ENCODE results near the gene IL5.

IL5 gene

DNA sequence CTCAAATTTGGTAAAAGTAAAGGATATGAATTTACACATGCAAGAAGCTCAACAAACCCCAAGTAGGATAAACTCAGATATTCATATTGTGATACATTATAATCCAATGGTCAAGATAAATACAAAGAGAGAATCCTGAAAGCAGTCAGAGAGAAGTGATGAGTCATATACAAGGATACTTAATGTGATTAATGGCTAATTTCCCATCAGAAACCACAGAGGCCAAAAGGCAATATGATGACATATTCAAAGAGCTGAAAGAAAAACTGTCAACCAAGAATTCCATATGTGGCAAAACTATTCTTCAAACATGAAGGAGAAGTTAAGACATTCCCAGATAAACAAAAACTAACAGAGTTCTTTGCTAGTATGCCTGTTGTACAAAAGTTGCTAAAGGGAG lies 33.2 kb downstream of the IL5 start:
- H3K36me3 ChIP-seq (ENCODE audit: control insufficient read depth, insufficient read depth, low read length), result no peaks in the 10 kb centered on the region
- no peaks in the 10 kb centered on the region for H3K4me1 ChIP-seq (ENCODE audit: control insufficient read depth, insufficient read depth, low read length)
- no peak overlapping the region for H3K27ac ChIP-seq (ENCODE audit: low read length)
- no peaks in the 10 kb centered on the region for H3K27me3 ChIP-seq (ENCODE audit: control insufficient read depth, insufficient read depth, low read length)
- no peaks in the 10 kb centered on the region for H3K9me3 ChIP-seq (ENCODE audit: control insufficient read depth, insufficient read depth, low read length)
- DNase-seq (ENCODE audit: low read depth, low spot score), result no peak
- no peak overlapping the region for H3K4me3 ChIP-seq (ENCODE audit: low read length)

DNA sequence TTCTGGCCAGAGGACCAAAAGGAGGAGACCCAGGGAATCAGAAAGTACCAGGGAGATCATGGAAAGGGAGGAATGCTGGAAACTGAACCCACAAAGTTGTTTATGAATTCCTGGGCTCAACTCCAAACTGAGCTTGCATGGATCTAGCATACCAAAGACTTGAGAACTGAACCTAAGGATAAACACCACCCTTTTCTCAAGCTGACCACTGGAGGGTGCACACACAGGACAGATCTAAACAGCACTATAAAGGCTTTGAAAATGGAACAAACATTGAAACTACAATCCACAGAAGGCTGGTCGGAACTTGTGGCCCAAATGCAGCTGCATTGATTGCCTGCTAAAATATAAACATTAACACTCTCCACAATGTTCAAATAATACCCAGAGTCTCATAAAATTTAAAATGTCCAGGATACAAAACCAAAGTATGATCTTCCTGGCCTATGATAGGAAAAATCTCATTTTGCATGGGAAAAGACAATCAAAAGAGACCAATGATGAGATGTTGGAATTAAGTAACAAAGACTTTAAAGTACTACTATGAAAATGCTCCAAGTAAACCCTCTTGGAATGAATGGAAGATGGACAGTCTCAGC lies 37.1 kb downstream of the IL5 start:
- no peak for DNase-seq (ENCODE audit: low read depth, low spot score)
- H3K4me1 ChIP-seq (ENCODE audit: control insufficient read depth, insufficient read depth, low read length), result no peaks in the 10 kb centered on the region
- no peaks in the 10 kb centered on the region for H3K9me3 ChIP-seq (ENCODE audit: control insufficient read depth, insufficient read depth, low read length)
- no peaks in the 10 kb centered on the region for H3K27me3 ChIP-seq (ENCODE audit: control insufficient read depth, insufficient read depth, low read length)
- no peak overlapping the region for H3K4me3 ChIP-seq (ENCODE audit: low read length)
- no CpG with 5 or more reads among the region's 1 CpG for WGBS (ENCODE audit: insufficient coverage, insufficient read length)
- H3K27ac ChIP-seq (ENCODE audit: low read length), result no peak overlapping the region
- H3K36me3 ChIP-seq (ENCODE audit: control insufficient read depth, insufficient read depth, low read length), result no peaks in the 10 kb centered on the region

DNA sequence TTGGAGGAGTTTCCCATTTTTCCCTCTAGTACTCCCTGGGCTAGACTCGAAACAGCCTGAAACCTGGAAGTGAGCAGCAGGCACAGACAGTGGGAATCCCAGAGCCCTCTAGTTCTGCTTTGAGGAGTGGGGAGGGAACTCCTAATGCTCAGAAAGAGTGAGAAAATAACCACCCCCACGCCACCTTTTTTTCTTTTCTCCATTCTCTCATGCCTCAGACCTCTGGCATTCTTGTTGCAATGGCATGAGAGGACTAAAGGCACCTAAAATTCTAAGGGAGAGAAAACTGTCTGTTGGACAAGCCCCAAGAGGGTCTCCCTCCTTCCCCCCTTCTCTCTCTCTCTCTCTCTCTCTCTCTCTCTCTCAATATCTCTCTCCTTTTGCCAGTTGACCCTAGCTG lies 37.7 kb downstream of the IL5 start:
- no peak overlapping the region for H3K4me3 ChIP-seq (ENCODE audit: low read length)
- no peak overlapping the region for H3K27ac ChIP-seq (ENCODE audit: low read length)
- WGBS (ENCODE audit: insufficient coverage, insufficient read length), result no CpG with 5 or more reads among the region's 2 CpGs

DNA sequence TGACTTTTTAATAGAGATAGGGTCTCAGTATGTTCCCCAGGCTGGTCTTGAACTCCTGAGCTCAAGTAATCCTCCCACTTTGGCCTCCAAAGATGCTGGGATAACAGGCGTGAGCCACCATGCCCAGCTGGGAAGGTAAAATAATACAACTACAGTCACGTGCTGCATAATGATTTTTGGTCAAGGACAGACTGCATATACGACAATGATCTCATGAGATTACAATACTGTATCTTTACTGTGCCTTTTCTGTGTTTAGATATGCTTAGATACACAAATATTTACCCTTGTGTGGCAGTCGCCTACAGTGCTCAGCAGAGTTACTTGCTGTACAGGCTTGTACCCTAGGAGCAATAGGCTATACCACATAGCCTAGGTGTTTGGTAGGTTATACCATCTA lies 38.6 kb downstream of the IL5 start:
- no peak for DNase-seq (ENCODE audit: low read depth, low spot score)
- no peak overlapping the region for H3K27ac ChIP-seq (ENCODE audit: low read length)
- no CpG with 5 or more reads among the region's 4 CpGs for WGBS (ENCODE audit: insufficient coverage, insufficient read length)
- H3K27me3 ChIP-seq (ENCODE audit: control insufficient read depth, insufficient read depth, low read length), result no peaks in the 10 kb centered on the region
- H3K4me3 ChIP-seq (ENCODE audit: low read length), result no peak overlapping the region
- no peaks in the 10 kb centered on the region for H3K4me1 ChIP-seq (ENCODE audit: control insufficient read depth, insufficient read depth, low read length)
- no peaks in the 10 kb centered on the region for H3K9me3 ChIP-seq (ENCODE audit: control insufficient read depth, insufficient read depth, low read length)
- no peaks in the 10 kb centered on the region for H3K36me3 ChIP-seq (ENCODE audit: control insufficient read depth, insufficient read depth, low read length)

More for the DNA sequence above, 37.7 kb downstream of the IL5 start:
- Histone ChIP-seq H3K9me3 (ENCODE audit: control insufficient read depth, insufficient read depth, low read length) (no peaks in the 10 kb centered on the region), H3K36me3 (ENCODE audit: control insufficient read depth, insufficient read depth, low read length) (no peaks in the 10 kb centered on the region), H3K4me1 (ENCODE audit: control insufficient read depth, insufficient read depth, low read length) (no peaks in the 10 kb centered on the region), H3K27me3 (ENCODE audit: control insufficient read depth, insufficient read depth, low read length) (no peaks in the 10 kb centered on the region)
- no peak for DNase-seq (ENCODE audit: low read depth, low spot score)

DNA sequence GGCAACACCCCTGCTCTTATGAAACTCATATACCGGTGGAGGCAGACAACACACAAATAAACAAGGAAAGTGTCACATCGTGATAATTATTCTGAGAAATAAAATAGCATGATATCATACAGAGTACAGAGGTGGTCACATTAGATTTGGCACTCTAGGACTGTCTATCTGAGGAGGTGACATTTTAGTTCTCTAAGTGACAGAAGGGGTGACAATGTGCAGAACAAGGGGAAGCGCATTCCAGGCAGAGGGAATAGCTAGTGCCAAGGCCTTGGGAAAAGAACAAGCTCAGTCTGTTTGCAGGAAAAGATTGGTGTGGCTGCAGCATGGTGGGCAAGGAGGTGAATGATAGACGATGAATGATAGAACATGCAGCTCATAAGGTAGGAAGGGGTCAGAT lies 40.1 kb downstream of the IL5 start:
- no CpG with 5 or more reads among the region's 4 CpGs for WGBS (ENCODE audit: insufficient coverage, insufficient read length)
- no peaks in the 10 kb centered on the region for H3K4me1 ChIP-seq (ENCODE audit: control insufficient read depth, insufficient read depth, low read length)
- no peak overlapping the region for H3K27ac ChIP-seq (ENCODE audit: low read length)
- H3K9me3 ChIP-seq (ENCODE audit: control insufficient read depth, insufficient read depth, low read length), result no peaks in the 10 kb centered on the region
- no peaks in the 10 kb centered on the region for H3K27me3 ChIP-seq (ENCODE audit: control insufficient read depth, insufficient read depth, low read length)
- H3K36me3 ChIP-seq (ENCODE audit: control insufficient read depth, insufficient read depth, low read length), result no peaks in the 10 kb centered on the region
- DNase-seq (ENCODE audit: low read depth, low spot score), result no peak
- H3K4me3 ChIP-seq (ENCODE audit: low read length), result no peak overlapping the region

DNA sequence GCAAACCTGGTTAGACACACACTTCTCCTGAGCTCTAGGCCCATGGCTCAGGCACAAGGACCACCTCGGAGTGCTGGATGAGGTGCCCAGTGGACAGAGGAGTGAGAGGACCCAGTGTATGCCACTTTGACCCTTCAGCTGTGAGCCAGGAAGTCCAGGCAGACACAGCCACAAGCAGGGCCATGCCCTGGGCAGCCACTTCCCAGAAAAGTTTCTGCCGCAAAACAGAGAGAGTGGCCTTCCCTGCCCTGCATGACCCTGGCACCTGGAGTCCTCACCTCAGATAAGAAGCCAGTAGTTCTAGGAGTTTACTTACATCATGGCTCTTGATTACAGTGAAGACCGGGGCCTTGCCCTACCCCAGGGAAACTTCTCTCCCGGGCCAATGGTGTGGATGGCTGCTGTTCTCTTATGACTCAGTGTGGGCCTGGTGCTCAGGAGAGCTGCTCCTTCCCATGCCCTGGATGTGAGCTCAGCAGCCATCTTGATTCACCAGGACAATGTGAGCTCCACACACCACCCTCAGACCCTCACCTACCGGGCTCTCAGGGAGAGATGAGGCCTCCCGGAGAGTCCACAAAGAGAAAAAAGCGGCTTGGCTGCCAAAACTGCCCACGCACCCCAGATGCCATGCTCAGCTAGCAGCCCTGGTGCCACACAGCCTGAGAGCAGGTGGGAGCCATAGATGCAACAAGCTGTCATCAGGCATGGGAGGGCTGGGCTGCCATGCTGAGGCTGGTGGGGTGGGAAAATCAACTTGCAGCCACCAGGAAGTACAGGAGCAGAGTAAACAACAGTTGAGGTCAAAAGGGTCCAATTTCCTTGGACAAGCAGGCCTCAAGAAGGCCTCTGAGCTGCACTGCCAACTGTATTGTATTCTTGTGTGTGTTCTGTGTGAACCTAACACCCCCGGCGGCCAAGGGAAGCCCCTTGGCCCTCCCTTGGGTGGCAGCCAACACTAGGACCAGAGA lies 41.1 kb downstream of the IL5 start:
- Histone ChIP-seq H3K4me1 (ENCODE audit: control insufficient read depth, insufficient read depth, low read length) (no peaks in the 10 kb centered on the region; the same call in 1 of the 2 replicates), H3K27me3 (ENCODE audit: control insufficient read depth, insufficient read depth, low read length) (no peaks in the 10 kb centered on the region), H3K36me3 (ENCODE audit: control insufficient read depth, insufficient read depth, low read length) (no peaks in the 10 kb centered on the region), H3K4me3 (ENCODE audit: low read length) (no peak overlapping the region), H3K9me3 (ENCODE audit: control insufficient read depth, insufficient read depth, low read length) (no peaks in the 10 kb centered on the region), H3K27ac (ENCODE audit: low read length) (no peak overlapping the region)
- no CpG with 5 or more reads among the region's 10 CpGs for WGBS (ENCODE audit: insufficient coverage, insufficient read length)
- DNase-seq (ENCODE audit: low read depth, low spot score), result no peak

DNA sequence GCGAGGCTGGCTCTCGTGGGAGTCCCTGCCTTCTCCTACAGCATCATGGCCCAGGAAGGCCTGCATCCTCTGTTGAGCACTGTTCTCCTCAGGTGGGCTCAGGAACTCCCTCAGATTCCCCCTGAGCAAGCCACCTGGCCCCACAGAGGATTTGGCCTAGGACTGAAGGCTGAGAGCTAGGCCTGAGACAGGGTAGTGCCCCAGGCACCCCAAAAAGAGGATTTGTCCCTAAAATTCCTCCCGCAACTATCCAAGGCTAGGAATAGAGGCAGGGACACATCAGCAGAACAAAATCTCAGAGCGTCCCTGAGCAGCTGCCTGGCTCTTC lies 41.7 kb downstream of the IL5 start:
- no peak for DNase-seq (ENCODE audit: low read depth, low spot score)
- H3K27ac ChIP-seq (ENCODE audit: low read length), result no peak overlapping the region
- no peaks in the 10 kb centered on the region for H3K9me3 ChIP-seq (ENCODE audit: control insufficient read depth, insufficient read depth, low read length)
- H3K4me1 ChIP-seq (ENCODE audit: control insufficient read depth, insufficient read depth, low read length), result no peaks in the 10 kb centered on the region; the same call in 1 of the 2 replicates
- no peaks in the 10 kb centered on the region for H3K36me3 ChIP-seq (ENCODE audit: control insufficient read depth, insufficient read depth, low read length)
- H3K27me3 ChIP-seq (ENCODE audit: control insufficient read depth, insufficient read depth, low read length), result no peaks in the 10 kb centered on the region
- no CpG with 5 or more reads among the region's 4 CpGs for WGBS (ENCODE audit: insufficient coverage, insufficient read length)
- no peak overlapping the region for H3K4me3 ChIP-seq (ENCODE audit: low read length)

DNA sequence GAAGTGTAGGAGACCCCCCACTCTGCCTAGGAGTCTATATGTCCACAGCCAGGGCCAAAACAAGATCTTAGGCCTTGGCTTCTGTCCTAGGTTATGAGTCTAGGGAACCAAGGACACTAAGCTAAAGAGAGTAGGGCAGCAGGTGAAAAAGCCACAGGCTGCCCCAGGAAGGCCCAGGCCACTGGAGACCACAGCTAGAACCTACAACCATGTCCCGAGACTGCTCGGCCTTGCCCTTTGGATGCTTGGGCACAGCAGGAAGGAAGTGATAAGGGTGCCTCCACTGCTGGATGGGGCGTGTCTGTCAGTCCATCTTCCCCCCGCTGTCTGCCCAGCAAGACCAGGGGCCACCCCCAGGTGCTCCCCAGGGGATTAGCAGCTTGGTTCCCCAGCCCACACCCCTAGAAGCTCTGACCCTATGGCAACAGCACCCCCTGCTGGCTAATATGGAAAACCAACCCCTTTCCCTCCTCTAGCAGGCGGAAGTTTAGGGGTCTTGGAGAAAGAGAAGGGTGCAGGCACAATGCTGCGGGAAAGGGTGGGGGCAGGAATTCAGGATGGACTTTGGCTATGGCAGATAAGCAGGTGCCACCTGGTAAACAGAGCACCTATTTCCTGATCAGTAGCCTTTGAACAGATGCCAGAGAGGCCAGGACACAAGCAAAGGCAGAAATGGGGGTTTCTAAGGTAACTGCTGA lies 42.2 kb downstream of the IL5 start:
- no peaks in the 10 kb centered on the region for H3K36me3 ChIP-seq (ENCODE audit: control insufficient read depth, insufficient read depth, low read length)
- H3K4me3 ChIP-seq (ENCODE audit: low read length), result no peak overlapping the region
- no peaks in the 10 kb centered on the region for H3K27me3 ChIP-seq (ENCODE audit: control insufficient read depth, insufficient read depth, low read length)
- no peaks in the 10 kb centered on the region for H3K9me3 ChIP-seq (ENCODE audit: control insufficient read depth, insufficient read depth, low read length)
- no peaks in the 10 kb centered on the region; the same call in 1 of the 2 replicates for H3K4me1 ChIP-seq (ENCODE audit: control insufficient read depth, insufficient read depth, low read length)
- DNase-seq (ENCODE audit: low read depth, low spot score), result no peak
- no peak overlapping the region for H3K27ac ChIP-seq (ENCODE audit: low read length)
- WGBS (ENCODE audit: insufficient coverage, insufficient read length), result no CpG with 5 or more reads among the region's 6 CpGs

DNA sequence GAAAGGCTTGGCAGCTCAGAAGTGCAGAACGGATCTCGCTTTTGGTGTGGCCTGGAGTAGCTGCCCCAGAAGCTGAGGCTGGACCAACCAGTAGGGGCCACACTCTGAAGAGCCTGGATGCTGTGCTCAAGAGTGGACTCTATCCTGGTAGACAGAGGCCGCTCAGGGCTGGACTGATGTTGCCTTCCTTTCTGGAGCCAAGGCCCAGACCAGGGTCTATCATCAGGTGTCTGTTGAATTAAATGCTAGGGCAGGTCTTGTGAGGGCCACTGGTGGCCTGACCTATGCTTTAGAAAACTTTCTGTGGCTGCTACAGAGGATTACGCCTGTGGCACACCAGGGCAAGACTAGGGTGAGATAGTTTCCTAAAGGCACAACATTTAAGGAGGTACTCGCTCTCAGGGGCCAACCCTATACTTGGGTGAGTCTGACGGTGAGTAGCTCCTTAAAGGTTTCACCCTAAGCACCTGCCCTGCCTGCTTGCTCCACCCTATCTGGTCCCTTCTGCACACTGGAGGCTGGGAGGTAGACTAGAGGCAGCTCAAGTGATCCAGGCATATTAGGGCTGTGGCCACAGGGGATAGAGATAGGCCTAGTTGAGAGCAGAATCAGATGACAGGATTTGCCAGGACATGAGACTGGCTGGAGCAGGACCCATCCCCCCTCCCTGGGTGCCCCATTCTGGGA lies 42.9 kb downstream of the IL5 start:
- Histone ChIP-seq H3K9me3 (ENCODE audit: control insufficient read depth, insufficient read depth, low read length) (no peaks in the 10 kb centered on the region), H3K27ac (ENCODE audit: low read length) (no peak overlapping the region), H3K4me1 (ENCODE audit: control insufficient read depth, insufficient read depth, low read length) (no peaks in the 10 kb centered on the region; the same call in 1 of the 2 replicates), H3K4me3 (ENCODE audit: low read length) (no peak overlapping the region), H3K36me3 (ENCODE audit: control insufficient read depth, insufficient read depth, low read length) (no peaks in the 10 kb centered on the region), H3K27me3 (ENCODE audit: control insufficient read depth, insufficient read depth, low read length) (no peaks in the 10 kb centered on the region)
- DNase-seq (ENCODE audit: low read depth, low spot score), result no peak
- WGBS (ENCODE audit: insufficient coverage, insufficient read length), result no CpG with 5 or more reads among the region's 6 CpGs
